Mucosa of descending colon (tissue), 3 donors: ENCODE measurements around the gene DDX17. TPM values are rescaled to one million over a fixed set of nuclear protein-coding genes. Genes with fewer than 3 reads are reported as not detected.

Experiments
- ATAC-seq: fragments of 200-7000 bp; cut with Tn5 transposase; one replicate; pipeline ENCODE4 v1.9.1; 2020; ENCODE audit warnings: mild to moderate bottlenecking, moderate library complexity
- DNase-seq, 3 donors: peaks; one replicate each; pipeline ENCODE4 v3.0.0-alpha.2; 2020
- H3K36me3 ChIP-seq: fragments of 200-600 bp; one replicate; pipeline ENCODE4 v1.8.0; 2021; ENCODE audit warnings: low read depth, mild to moderate bottlenecking
- H3K4me1 ChIP-seq: fragments of 200-600 bp; one replicate; pipeline ENCODE4 v1.8.0; 2021; ENCODE audit warnings: low read depth, mild to moderate bottlenecking
- H3K4me3 ChIP-seq: fragments of 200-600 bp; one replicate; pipeline ENCODE4 v1.8.0; 2021; ENCODE audit warnings: mild to moderate bottlenecking
- H3K9me3 ChIP-seq: fragments of 200-600 bp; one replicate; pipeline ENCODE4 v1.8.0; 2021; ENCODE audit warnings: mild to moderate bottlenecking
- CTCF ChIP-seq: fragments of 200-600 bp; IDR thresholded peaks from one replicate; pipeline ENCODE4 v1.8.0; 2022; ENCODE audit warnings: antibody characterized with exemption, mild to moderate bottlenecking
- intact Hi-C, 2 donors: fragments of 100-400 bp; cut with DNase I in 1 of 2; cut with micrococcal nuclease in 1 of 2; formaldehyde crosslinking; loops; one replicate each; pipeline versions ENCODE4 v1.11.0 to v1.11.1; 2022; cut with DNase I, micrococcal nuclease
- total RNA-seq, 3 donors: library from RNA; stranded (reverse); fragmentation: NEBNext Ultra II Directional in 2 of 3; extraction: Animal tissue kit (Norgen Biotek cat#: 25700) in 2 of 3; gene quantifications; one replicate each; pipeline versions ENCODE4 v1.2.1 to v1.2.4, GENCODE V29; 2021 to 2023
- donor health status: DM: no; HTN: no; CAD: no; lungs with moderate emphysema.
- donor health status: DM: no; HTN: no; CAD: no.
- donor health status: DM: no; HTN: yes; CAD: no.

The DDX17 gene
- total RNA-seq, 3 donors from 2014 or later = 279 to 464 (median 363) TPM

- DNase-seq (peak in 1 of 3 donors; percentile 47), ATAC-seq (peak; percentile 20)
- intact Hi-C loops = no loop called here
- Histone ChIP-seq H3K4me1 (peaks cover 11% of the 10 kb centered on the region), H3K36me3 (no peaks in the 10 kb centered on the region), H3K4me3 (no peak overlapping the region), H3K9me3 (no peaks in the 10 kb centered on the region)
- no peak for TF ChIP-seq CTCF
Observed at GRCh38 chr22:38455530-38456271, 50.4 kb downstream of the DDX17 start.

GRCh38 chr22:38455076-38455529 lies 51.0 kb downstream of the DDX17 start, which contains the start of gene KCNJ4:
KCNJ4 (minus strand) TSS chr22:38455199; CDS start chr22:38428132, 27,067 bp downstream.
- intact Hi-C loops = no loop called here
- no peaks in the 10 kb centered on the region for H3K36me3 ChIP-seq
- peaks cover 11% of the 10 kb centered on the region for H3K4me1 ChIP-seq
- no peak for DNase-seq
- TF ChIP-seq CTCF = no peak
- no peak within 1 kb of the TSS for H3K4me3 ChIP-seq
- H3K9me3 ChIP-seq = no peaks in the 10 kb centered on the region
- ATAC-seq = no peak

GRCh38 chr22:38454353-38455075 lies 51.6 kb downstream of the DDX17 start:
- intact Hi-C loops = no loop called here
- no peak for DNase-seq
- TF ChIP-seq CTCF = no peak
- Histone ChIP-seq H3K9me3 (no peaks in the 10 kb centered on the region), H3K4me3 (no peak overlapping the region), H3K36me3 (no peaks in the 10 kb centered on the region), H3K4me1 (peaks cover 11% of the 10 kb centered on the region)
- peak; percentile 28 for ATAC-seq

GRCh38 chr22:38453996-38454352 lies 52.1 kb downstream of the DDX17 start:
- H3K9me3 ChIP-seq = no peaks in the 10 kb centered on the region
- no peaks in the 10 kb centered on the region for H3K36me3 ChIP-seq
- H3K4me1 ChIP-seq = peaks cover 11% of the 10 kb centered on the region
- no peak overlapping the region for H3K4me3 ChIP-seq
- DNase-seq (no peak), ATAC-seq (no peak)
- no peak for TF ChIP-seq CTCF
- intact Hi-C loops = no loop called here

- ATAC-seq = no peak
Observed at GRCh38 chr22:38453066-38453672, 52.9 kb downstream of the DDX17 start.

More at GRCh38 chr22:38453066-38453672, 52.9 kb downstream of the DDX17 start:
- intact Hi-C loops = no loop called here
- no peaks in the 10 kb centered on the region for H3K9me3 ChIP-seq
- H3K36me3 ChIP-seq = no peaks in the 10 kb centered on the region
- TF ChIP-seq CTCF = no peak
- H3K4me3 ChIP-seq = no peak overlapping the region
- no peak for DNase-seq
- peaks cover 11% of the 10 kb centered on the region for H3K4me1 ChIP-seq
